ENCODE measurements around the gene HK1. TPM values are rescaled to one million over a fixed set of nuclear protein-coding genes. Genes with fewer than 3 reads are reported as not detected.

Gene HK1
- total and polyA plus RNA-seq, 2 of the 13 experiments (the other 11 are each of a cell fraction or from before 2014, with no cell fraction given): 0.29 to 1.5 TPM

- H3K4me3 ChIP-seq (replicated peaks in 1 of 3; ENCODE audit: insufficient read depth in 1 of 3, low read depth in 2 of 3, low read length in 3 of 3): no peak overlapping the region
- ChIA-PET CTCF (ENCODE audit: low intra/inter-chr PET ratio, low total read pairs) (no interaction called here), POLR2A (no interaction called here)
- intact Hi-C loops (cut with micrococcal nuclease; ENCODE audit: unreplicated experiment) (no loop called here), in situ Hi-C loops (cut with HindIII; ENCODE audit: extremely low pct_ligation_motif_present, low pct_unique_long_range_greater_than_20kb) (no loop called here)
- no peak overlapping the region for H3K4me2 ChIP-seq (ENCODE audit: low read depth, low read length)
- H3K9me3 ChIP-seq (ENCODE audit: low read length): no peaks in the 10 kb centered on the region
- DNase-seq (ENCODE audit: low spot score) (no peak), FAIRE-seq (no peak), ATAC-seq (no peak)
- no peaks in the 10 kb centered on the region for H3K36me3 ChIP-seq (replicated peaks in 1 of 2; ENCODE audit: control insufficient read depth in 1 of 2, insufficient read depth in 2 of 2, low read length in 2 of 2)
- H3K27me3 ChIP-seq (ENCODE audit: control insufficient read depth in 1 of 2, insufficient read depth in 2 of 2, low read length in 2 of 2): no peaks in the 10 kb centered on the region; a peak in 1 of 5 replicates
- no TSS peak for BruUV-seq (replicated peaks)
- WGBS (ENCODE audit: low lambda C conversion rate): 58% methylated on average over 3 of the region's 3 CpGs
- H3K9ac ChIP-seq (ENCODE audit: insufficient read depth, low read depth, low read length): no peak overlapping the region
- H3K79me2 ChIP-seq (ENCODE audit: insufficient read depth, low read length): no peaks in the 10 kb centered on the region
- H2AFZ ChIP-seq (ENCODE audit: low read length): no peak overlapping the region
- no peak for TF ChIP-seq PREB (CRISPR knock-in tag; IDR thresholded peaks at IDR 0.05)
- no peak for TF ChIP-seq ZNF142 (CRISPR knock-in tag; IDR thresholded peaks at IDR 0.05)
- no peaks in the 10 kb centered on the region for H4K20me1 ChIP-seq (ENCODE audit: insufficient read depth, low read length)
- H3K27ac ChIP-seq (ENCODE audit: extremely low read length, insufficient read depth, low read length): no peak overlapping the region
- H3K4me1 ChIP-seq (ENCODE audit: insufficient read depth, low read length): peaks cover 7% of the 10 kb centered on the region; the same call in 1 of the 2 replicates
Observed at GRCh38 chr10:69270990-69271389, 7.3 kb upstream of the HK1 start.

Measured in HepG2 (cell line).